A549 (cell line): ENCODE results near the gene ADCY1.

Source experiments
- BHLHE40 ChIP-seq: IDR thresholded peaks from 2 replicates; pipeline ENCODE4 v1.6.1; 2012; ENCODE audit warnings: low read depth, low read length, inconsistent platforms
- CEBPB ChIP-seq, 2 experiments: fragments of >200 bp in 1 of 2; sonication (Bioruptor Twin) in 1 of 2; formaldehyde crosslinking in 1 of 2; IDR thresholded peaks; 2 replicates each; pipeline ENCODE4 v1.6.1; 2012 to 2016
- HDAC2 ChIP-seq: fragments of 200-600 bp; sonication (generic); IDR thresholded peaks from 2 replicates; pipeline ENCODE4 v1.6.1; 2016
- MAFK ChIP-seq: fragments of 450-650 bp; IDR thresholded peaks from 2 replicates; pipeline ENCODE4 v1.6.1; 2014; ENCODE audit not compliant: partially characterized antibody
- MAX ChIP-seq: IDR thresholded peaks from 2 replicates; pipeline ENCODE4 v1.6.1; 2012
- POLR2A ChIP-seq: IDR thresholded peaks from 2 replicates; pipeline ENCODE4 v1.6.1; 2012; ENCODE audit warnings: mild to moderate bottlenecking, low read length
- POLR2AphosphoS2 ChIP-seq: conservative IDR thresholded peaks from 2 replicates; pipeline ENCODE4 v1.6.1; 2012; ENCODE audit warnings: low read length, improper control_type of control experiment, inconsistent platforms
- RFX5 ChIP-seq: fragments of 450-650 bp; IDR thresholded peaks from 2 replicates; pipeline ENCODE4 v1.7.1; 2014; ENCODE audit warnings: antibody characterized with exemption, mild to moderate bottlenecking, moderate library complexity
- ZFP36 ChIP-seq: fragments of 450-650 bp; IDR thresholded peaks from 2 replicates; pipeline ENCODE4 v1.6.1; 2014; ENCODE audit warnings: borderline replicate concordance; ENCODE audit not compliant: partially characterized antibody
- TF ChIP-seq, protein P1 (sequence below): fragments of >200 bp; sonication (Bioruptor Twin); formaldehyde crosslinking; IDR thresholded peaks from 3 replicates; pipeline ENCODE4 v1.5.1; 2016
- TF ChIP-seq, protein P2 (sequence below): fragments of 450-650 bp; IDR thresholded peaks from 2 replicates; pipeline ENCODE4 v1.6.1; 2014; ENCODE audit warnings: antibody characterized with exemption

GRCh38 chr7:45661302-45661995 lies 87.3 kb downstream of the ADCY1 start:
- TF ChIP-seq, protein P1, sequence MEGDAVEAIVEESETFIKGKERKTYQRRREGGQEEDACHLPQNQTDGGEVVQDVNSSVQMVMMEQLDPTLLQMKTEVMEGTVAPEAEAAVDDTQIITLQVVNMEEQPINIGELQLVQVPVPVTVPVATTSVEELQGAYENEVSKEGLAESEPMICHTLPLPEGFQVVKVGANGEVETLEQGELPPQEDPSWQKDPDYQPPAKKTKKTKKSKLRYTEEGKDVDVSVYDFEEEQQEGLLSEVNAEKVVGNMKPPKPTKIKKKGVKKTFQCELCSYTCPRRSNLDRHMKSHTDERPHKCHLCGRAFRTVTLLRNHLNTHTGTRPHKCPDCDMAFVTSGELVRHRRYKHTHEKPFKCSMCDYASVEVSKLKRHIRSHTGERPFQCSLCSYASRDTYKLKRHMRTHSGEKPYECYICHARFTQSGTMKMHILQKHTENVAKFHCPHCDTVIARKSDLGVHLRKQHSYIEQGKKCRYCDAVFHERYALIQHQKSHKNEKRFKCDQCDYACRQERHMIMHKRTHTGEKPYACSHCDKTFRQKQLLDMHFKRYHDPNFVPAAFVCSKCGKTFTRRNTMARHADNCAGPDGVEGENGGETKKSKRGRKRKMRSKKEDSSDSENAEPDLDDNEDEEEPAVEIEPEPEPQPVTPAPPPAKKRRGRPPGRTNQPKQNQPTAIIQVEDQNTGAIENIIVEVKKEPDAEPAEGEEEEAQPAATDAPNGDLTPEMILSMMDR: no peak
- TF ChIP-seq MAFK (no peak), BHLHE40 (no peak), POLR2A (no peak), RFX5 (no peak), POLR2AphosphoS2 (no peak), ZFP36 (no peak), HDAC2 (no peak), MAX (no peak), CEBPB (IDR thresholded peaks at IDR 0.05) (no peak)
- TF ChIP-seq, protein P2, sequence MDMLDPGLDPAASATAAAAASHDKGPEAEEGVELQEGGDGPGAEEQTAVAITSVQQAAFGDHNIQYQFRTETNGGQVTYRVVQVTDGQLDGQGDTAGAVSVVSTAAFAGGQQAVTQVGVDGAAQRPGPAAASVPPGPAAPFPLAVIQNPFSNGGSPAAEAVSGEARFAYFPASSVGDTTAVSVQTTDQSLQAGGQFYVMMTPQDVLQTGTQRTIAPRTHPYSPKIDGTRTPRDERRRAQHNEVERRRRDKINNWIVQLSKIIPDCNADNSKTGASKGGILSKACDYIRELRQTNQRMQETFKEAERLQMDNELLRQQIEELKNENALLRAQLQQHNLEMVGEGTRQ: no peak
